ENCODE results near the gene TFIP11.

TFIP11 gene

DNA sequence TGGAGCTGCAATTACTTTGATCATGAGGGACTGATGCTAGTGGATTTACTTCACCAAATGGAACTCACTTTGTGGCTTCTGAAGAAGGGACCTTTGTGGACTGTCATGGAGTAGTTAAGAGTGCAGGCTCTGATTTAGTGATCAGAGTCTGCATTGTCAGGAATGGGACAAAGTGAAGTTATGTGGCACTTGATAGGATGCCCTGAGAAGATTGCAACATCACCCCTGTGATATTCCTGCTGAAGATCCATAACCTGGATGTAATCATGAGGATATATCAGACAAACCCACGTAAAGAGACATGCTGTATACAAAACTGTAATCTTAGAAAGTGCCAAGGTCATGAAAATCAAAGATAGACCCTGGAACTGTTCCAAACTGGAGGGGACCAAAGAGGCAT, 1.6 kb upstream of the TFIP11 start:
- H3K27me3 Mint-ChIP-seq (ENCODE audit: low read depth, poor library complexity) = no peaks in the 10 kb centered on the region
- peak overlapping the region; percentile 99 for H3K27ac Mint-ChIP-seq
- no peaks in the 10 kb centered on the region for H3K9me3 Mint-ChIP-seq
- peaks cover 20% of the 10 kb centered on the region for H3K36me3 Mint-ChIP-seq (ENCODE audit: low read depth)
- no peak for DNase-seq
- H3K4me3 Mint-ChIP-seq = peak overlapping the region; percentile 100
- TF ChIP-seq, protein P1, sequence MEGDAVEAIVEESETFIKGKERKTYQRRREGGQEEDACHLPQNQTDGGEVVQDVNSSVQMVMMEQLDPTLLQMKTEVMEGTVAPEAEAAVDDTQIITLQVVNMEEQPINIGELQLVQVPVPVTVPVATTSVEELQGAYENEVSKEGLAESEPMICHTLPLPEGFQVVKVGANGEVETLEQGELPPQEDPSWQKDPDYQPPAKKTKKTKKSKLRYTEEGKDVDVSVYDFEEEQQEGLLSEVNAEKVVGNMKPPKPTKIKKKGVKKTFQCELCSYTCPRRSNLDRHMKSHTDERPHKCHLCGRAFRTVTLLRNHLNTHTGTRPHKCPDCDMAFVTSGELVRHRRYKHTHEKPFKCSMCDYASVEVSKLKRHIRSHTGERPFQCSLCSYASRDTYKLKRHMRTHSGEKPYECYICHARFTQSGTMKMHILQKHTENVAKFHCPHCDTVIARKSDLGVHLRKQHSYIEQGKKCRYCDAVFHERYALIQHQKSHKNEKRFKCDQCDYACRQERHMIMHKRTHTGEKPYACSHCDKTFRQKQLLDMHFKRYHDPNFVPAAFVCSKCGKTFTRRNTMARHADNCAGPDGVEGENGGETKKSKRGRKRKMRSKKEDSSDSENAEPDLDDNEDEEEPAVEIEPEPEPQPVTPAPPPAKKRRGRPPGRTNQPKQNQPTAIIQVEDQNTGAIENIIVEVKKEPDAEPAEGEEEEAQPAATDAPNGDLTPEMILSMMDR (IDR thresholded peaks at IDR 0.05) = no peak
- H3K4me1 Mint-ChIP-seq = peaks cover 44% of the 10 kb centered on the region

DNA sequence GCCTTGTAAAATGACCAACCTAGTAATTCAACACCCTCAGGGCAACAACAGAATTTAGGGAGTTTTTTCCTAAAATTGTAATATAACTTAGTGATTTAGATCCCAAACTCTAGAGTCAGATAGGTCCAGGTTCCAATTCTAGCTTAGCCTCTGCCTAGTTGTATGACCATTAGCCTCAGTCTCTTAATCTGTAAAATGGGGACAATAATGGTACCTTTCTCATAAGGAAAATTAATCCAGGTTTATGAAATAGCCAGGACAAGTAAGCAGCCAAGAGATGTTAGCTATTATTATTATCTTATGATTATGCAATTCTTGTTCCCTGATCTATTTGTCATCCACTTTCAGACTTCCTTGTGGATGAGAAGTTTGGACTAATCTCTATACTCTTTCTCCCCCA, 4.1 kb downstream of the TFIP11 start:
- Mint-ChIP-seq H3K27me3 (ENCODE audit: low read depth, poor library complexity) (no peaks in the 10 kb centered on the region), H3K4me3 (no peak overlapping the region), H3K36me3 (ENCODE audit: low read depth) (peaks cover 45% of the 10 kb centered on the region), H3K27ac (no peak overlapping the region), H3K4me1 (peaks cover 35% of the 10 kb centered on the region), H3K9me3 (no peaks in the 10 kb centered on the region)
- TF ChIP-seq, protein P1 (IDR thresholded peaks at IDR 0.05) = no peak
- DNase-seq = no peak

DNA sequence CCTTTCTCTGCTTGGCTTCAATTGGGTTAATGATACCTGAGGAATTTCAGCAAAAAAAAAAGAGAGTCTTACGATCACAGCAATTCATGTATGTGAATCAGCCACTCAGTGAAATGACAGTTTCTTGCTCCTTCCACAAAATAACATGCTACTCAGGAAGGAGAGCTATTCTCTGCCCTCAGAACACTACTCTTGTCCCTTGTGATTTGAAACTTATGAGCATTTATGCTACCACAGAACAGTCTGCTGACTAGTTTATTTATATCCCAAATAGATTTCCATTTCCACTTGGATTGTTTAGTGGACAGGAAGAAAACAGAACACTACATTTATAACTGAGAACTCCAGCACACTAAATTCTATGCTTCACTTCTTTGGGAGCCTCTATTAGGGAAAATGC, 8.5 kb downstream of the TFIP11 start:
- TF ChIP-seq, protein P1 (IDR thresholded peaks at IDR 0.05) = no peak
- Mint-ChIP-seq H3K27me3 (ENCODE audit: low read depth, poor library complexity) (no peaks in the 10 kb centered on the region), H3K9me3 (no peaks in the 10 kb centered on the region), H3K36me3 (ENCODE audit: low read depth) (peaks cover 61% of the 10 kb centered on the region), H3K4me3 (no peak overlapping the region), H3K4me1 (peaks cover 12% of the 10 kb centered on the region), H3K27ac (peak overlapping the region; percentile 78)
- no peak for DNase-seq

DNA sequence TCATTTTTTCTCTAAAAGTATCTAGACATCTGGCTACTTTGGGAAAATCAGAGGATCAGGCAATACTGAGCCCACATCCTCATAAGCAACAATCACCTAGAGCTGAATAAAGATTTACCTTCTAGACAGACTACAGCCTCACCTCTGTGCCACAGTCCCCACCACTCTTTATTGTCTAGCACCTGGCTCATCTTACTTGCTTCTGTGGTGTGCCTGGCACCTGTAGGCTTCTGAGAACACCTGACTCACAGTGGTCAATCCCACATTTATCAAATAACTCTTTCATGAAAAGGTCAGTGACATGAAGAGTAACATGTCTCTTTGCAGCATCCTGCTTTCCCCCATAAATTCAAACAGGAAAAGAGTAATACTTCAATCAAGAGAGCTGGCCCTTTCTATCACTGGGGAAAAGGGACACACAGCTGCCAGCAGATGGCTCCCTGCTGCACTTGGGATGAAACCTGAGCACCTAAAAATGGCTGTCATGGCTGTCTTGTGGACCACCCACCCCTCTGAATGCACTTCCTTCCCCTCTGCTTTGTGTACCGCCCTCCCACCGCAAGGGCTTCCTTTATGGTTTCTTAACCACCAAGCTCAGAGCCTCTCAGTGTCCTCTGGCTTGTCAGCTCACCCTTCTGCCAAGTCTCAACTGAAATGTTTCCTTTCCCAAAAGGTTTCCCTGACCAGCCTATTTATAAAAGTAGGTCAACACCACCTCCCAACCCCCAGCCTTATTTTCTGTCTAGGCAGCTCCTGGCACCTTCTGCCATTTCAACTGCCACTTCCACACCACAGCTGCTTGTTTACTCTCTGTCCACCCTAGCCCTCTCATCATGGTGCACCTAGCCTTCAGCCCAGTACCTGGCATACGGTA, 9.3 kb downstream of the TFIP11 start:
- Mint-ChIP-seq H3K27ac (peak overlapping the region; percentile 78), H3K9me3 (no peaks in the 10 kb centered on the region), H3K36me3 (ENCODE audit: low read depth) (peaks cover 67% of the 10 kb centered on the region), H3K4me1 (peaks cover 12% of the 10 kb centered on the region), H3K27me3 (ENCODE audit: low read depth, poor library complexity) (no peaks in the 10 kb centered on the region), H3K4me3 (no peak overlapping the region)
- peak; percentile 58 for DNase-seq
- TF ChIP-seq, protein P1 (IDR thresholded peaks at IDR 0.05) = peak; percentile 60

DNA sequence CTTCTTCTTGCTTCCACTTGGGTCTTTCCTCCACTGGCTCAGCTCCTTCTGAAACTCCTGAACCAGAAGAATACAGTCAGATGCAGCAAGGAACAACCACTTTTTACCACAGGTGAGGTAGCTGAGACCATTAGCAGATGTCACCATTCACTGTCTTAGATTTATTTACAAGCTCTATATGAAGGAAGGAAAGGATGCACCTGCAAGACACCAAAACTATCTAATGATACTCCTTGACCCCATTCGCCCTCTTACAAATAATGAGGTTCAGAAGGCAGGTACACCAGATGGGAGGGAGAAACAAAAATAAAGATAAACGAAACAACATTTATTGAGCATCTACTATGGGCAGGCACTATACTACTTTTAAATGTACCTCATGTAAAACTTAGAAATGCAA, 10.3 kb downstream of the TFIP11 start:
- DNase-seq = no peak
- Mint-ChIP-seq H3K36me3 (ENCODE audit: low read depth) (peaks cover 74% of the 10 kb centered on the region), H3K27me3 (ENCODE audit: low read depth, poor library complexity) (no peaks in the 10 kb centered on the region), H3K9me3 (no peaks in the 10 kb centered on the region), H3K4me1 (peaks cover 12% of the 10 kb centered on the region), H3K4me3 (no peak overlapping the region), H3K27ac (no peak overlapping the region)
- TF ChIP-seq, protein P1 (IDR thresholded peaks at IDR 0.05) = no peak
